Measurements from ENCODE around the gene SLIT2. TPM values are rescaled to one million over a fixed set of nuclear protein-coding genes. Genes with fewer than 3 reads are reported as not detected.

Gene SLIT2
- 19.1 TPM for total RNA-seq

- DNase-seq (ENCODE audit: low spot score): peak; percentile 70
These were observed at the start of gene SLIT2 for GRCh38 chr4:20251796-20252655. SLIT2 (plus strand) TSS chr4:20251905; CDS start chr4:20253816, 1,911 bp downstream.

GRCh38 chr4:20203508-20203907 lies 48.2 kb upstream of the SLIT2 start:
- no peak for DNase-seq (ENCODE audit: low spot score)

GRCh38 chr4:20217521-20217920 lies 34.2 kb upstream of the SLIT2 start:
- DNase-seq (ENCODE audit: low spot score): no peak

- DNase-seq (ENCODE audit: low spot score): no peak
These were observed 33.8 kb upstream of the SLIT2 start for GRCh38 chr4:20217951-20218350.

- no peak for DNase-seq (ENCODE audit: low spot score)
These were observed 32.2 kb upstream of the SLIT2 start for GRCh38 chr4:20219521-20219920.

- no peak for DNase-seq (ENCODE audit: low spot score)
These were observed 13.7 kb upstream of the SLIT2 start for GRCh38 chr4:20237894-20238537.

- peak; percentile 11 for DNase-seq (ENCODE audit: low spot score)
These were observed 3.5 kb upstream of the SLIT2 start for GRCh38 chr4:20248155-20248558.

GRCh38 chr4:20249333-20249732 lies 2.4 kb upstream of the SLIT2 start:
- DNase-seq (ENCODE audit: low spot score): no peak

- DNase-seq (ENCODE audit: low spot score): no peak
These were observed 492 bp upstream of the SLIT2 start for GRCh38 chr4:20251031-20251795.

- DNase-seq (ENCODE audit: low spot score): no peak
These were observed 1.1 kb downstream of the SLIT2 start for GRCh38 chr4:20252656-20253282.

- DNase-seq (ENCODE audit: low spot score): no peak
These were observed 1.6 kb downstream of the SLIT2 start for GRCh38 chr4:20253283-20253734.

GRCh38 chr4:20253735-20254409 lies 2.2 kb downstream of the SLIT2 start:
- DNase-seq (ENCODE audit: low spot score): no peak

GRCh38 chr4:20254511-20255250 lies 3.0 kb downstream of the SLIT2 start:
- DNase-seq (ENCODE audit: low spot score): peak; percentile 10

- DNase-seq (ENCODE audit: low spot score): no peak
These were observed 3.5 kb downstream of the SLIT2 start for GRCh38 chr4:20255251-20255586.

- no peak for DNase-seq (ENCODE audit: low spot score)
These were observed 4.1 kb downstream of the SLIT2 start for GRCh38 chr4:20255823-20256222.

- DNase-seq (ENCODE audit: low spot score): no peak
These were observed 4.7 kb downstream of the SLIT2 start for GRCh38 chr4:20256381-20256881.

GRCh38 chr4:20259707-20260106 lies 8.0 kb downstream of the SLIT2 start:
- DNase-seq (ENCODE audit: low spot score): no peak

GRCh38 chr4:20260821-20261220 lies 9.1 kb downstream of the SLIT2 start:
- DNase-seq (ENCODE audit: low spot score): no peak

- no peak for DNase-seq (ENCODE audit: low spot score)
These were observed 10.5 kb downstream of the SLIT2 start for GRCh38 chr4:20262221-20262620.

- no peak for DNase-seq (ENCODE audit: low spot score)
These were observed 13.0 kb downstream of the SLIT2 start for GRCh38 chr4:20264688-20265087.
